Peyer's patch (tissue), 4 donors: ENCODE measurements around the gene FAM174C. TPM values are rescaled to one million over a fixed set of nuclear protein-coding genes. Genes with fewer than 3 reads are reported as not detected.
A peak's percentile ranks its signal among the peaks of the same experiment; 100 is the strongest.

Experiments used
- DNase-seq, 3 donors: peaks; one replicate each; pipeline ENCODE4 v3.0.0-alpha.2; 2017 to 2019
- H3K27ac ChIP-seq, 4 donors: fragments of 200-600 bp; sonication (generic); one replicate each; pipeline ENCODE4 v1.5.1; 2016 to 2019
- H3K27me3 ChIP-seq, 2 donors: fragments of 200-600 bp; sonication (generic); one replicate each; pipeline ENCODE4 v1.5.1; 2019
- H3K36me3 ChIP-seq, 3 donors: fragments of 200-600 bp; sonication (generic); one replicate each; pipeline ENCODE4 v1.5.1; 2016 to 2019
- H3K4me1 ChIP-seq, 4 donors: fragments of 200-600 bp; sonication (generic); one replicate each; pipeline ENCODE4 v1.5.1; 2016 to 2019
- H3K4me3 ChIP-seq, 4 donors: fragments of 200-600 bp; sonication (generic); 1 replicate in 3 of 4; 2 replicates in 1 of 4; pipeline ENCODE4 v1.5.1; 2016 to 2019; ENCODE audit warnings: mild to moderate bottlenecking in 1 of 4
- H3K9me3 ChIP-seq, 4 donors: fragments of 200-600 bp; sonication (generic); one replicate each; pipeline ENCODE4 v1.5.1; 2016 to 2019; ENCODE audit warnings: mild to moderate bottlenecking in 1 of 4
- CTCF ChIP-seq, 6 experiments: fragments of 450-650 bp in 4 of 6; fragments of 200-600 bp in 2 of 6; sonication (generic) in 1 of 6; IDR thresholded peaks; one replicate each; pipeline ENCODE4 v1.5.1; 2017 to 2019; ENCODE audit warnings: antibody characterized with exemption in 6 of 6, mild to moderate bottlenecking in 3 of 6, moderate library complexity in 1 of 6
- POLR2A ChIP-seq, 2 donors: fragments of 450-650 bp; IDR thresholded peaks; one replicate each; pipeline ENCODE4 v1.5.1; 2017; ENCODE audit warnings: antibody characterized with exemption in 2 of 2, mild to moderate bottlenecking in 2 of 2, moderate library complexity in 2 of 2
- total RNA-seq, 4 donors: library from RNA; depleted of rRNA; stranded (reverse); fragments of >200 nt; gene quantifications; one replicate each; pipeline ENCODE4 v1.1.0, GENCODE V29; 2016

Gene FAM174C
- total RNA-seq, 4 donors from 2014 or later, result 39.6 to 87.7 (median 80.0) TPM

GRCh38 chr19:1232652-1233072 is 42.7 kb upstream of the FAM174C start:
- TF ChIP-seq POLR2A (IDR thresholded peaks at IDR 0.05) (no peak), CTCF (IDR thresholded peaks at IDR 0.05) (no peak)
- Histone ChIP-seq H3K9me3 (no peaks in the 10 kb centered on the region), H3K4me1 (peaks cover 0 to 41% (median 8%) of the 10 kb centered on the region in 4 donors), H3K4me3 (no peak overlapping the region), H3K27me3 (peaks cover 0 to 21% of the 10 kb centered on the region in 2 donors), H3K36me3 (peaks cover 0 to 8% (median 0%) of the 10 kb centered on the region in 3 donors), H3K27ac (peak overlapping the region in 1 of 4 donors; percentile 21)
- DNase-seq, result peak in 1 of 3 donors; percentile 57

GRCh38 chr19:1233115-1233667 is 42.1 kb upstream of the FAM174C start:
- Histone ChIP-seq H3K27ac (peak overlapping the region in 1 of 4 donors; percentile 21), H3K36me3 (peaks cover 0 to 3% (median 0%) of the 10 kb centered on the region in 3 donors), H3K27me3 (peaks cover 0 to 21% of the 10 kb centered on the region in 2 donors), H3K4me3 (no peak overlapping the region), H3K4me1 (peaks cover 0 to 44% (median 10%) of the 10 kb centered on the region in 4 donors), H3K9me3 (no peaks in the 10 kb centered on the region)
- no peak for DNase-seq
- TF ChIP-seq POLR2A (IDR thresholded peaks at IDR 0.05) (no peak), CTCF (IDR thresholded peaks at IDR 0.05) (no peak)

GRCh38 chr19:1234051-1234954 is 41.0 kb upstream of the FAM174C start:
- H3K4me1 ChIP-seq, result peaks cover 0 to 48% (median 12%) of the 10 kb centered on the region in 4 donors
- H3K4me3 ChIP-seq, result no peak overlapping the region
- H3K9me3 ChIP-seq, result no peaks in the 10 kb centered on the region
- no peak overlapping the region for H3K27ac ChIP-seq
- H3K36me3 ChIP-seq, result no peaks in the 10 kb centered on the region
- TF ChIP-seq CTCF (IDR thresholded peaks at IDR 0.05) (no peak), POLR2A (IDR thresholded peaks at IDR 0.05) (no peak)
- peak in 1 of 3 donors; percentile 67 for DNase-seq
- H3K27me3 ChIP-seq, result peaks cover 0 to 21% of the 10 kb centered on the region in 2 donors

- H3K4me3 ChIP-seq, result no peak overlapping the region
Observed at GRCh38 chr19:1234955-1235380, 40.4 kb upstream of the FAM174C start.

More at GRCh38 chr19:1234955-1235380, 40.4 kb upstream of the FAM174C start:
- no peak for TF ChIP-seq POLR2A (IDR thresholded peaks at IDR 0.05)
- no peak for TF ChIP-seq CTCF (IDR thresholded peaks at IDR 0.05)
- DNase-seq, result no peak
- Histone ChIP-seq H3K4me1 (peaks cover 0 to 53% (median 13%) of the 10 kb centered on the region in 4 donors), H3K9me3 (no peaks in the 10 kb centered on the region), H3K36me3 (no peaks in the 10 kb centered on the region), H3K27me3 (peaks cover 0 to 21% of the 10 kb centered on the region in 2 donors), H3K27ac (no peak overlapping the region)
